GM19467 (cell line): ENCODE measurements around the gene CDK19.
A peak's percentile ranks its signal among the peaks of the same experiment; 100 is the strongest.

Experiments used
- ATAC-seq: cut with Tn5 transposase; IDR thresholded peaks from one replicate; pipeline ENCODE4 v1.9.1; 2021; ENCODE audit warnings: mild to moderate bottlenecking, moderate library complexity; ENCODE audit not compliant: unreplicated experiment

Gene CDK19

GRCh38 chr6:110708295-110708950, 106.8 kb downstream of the CDK19 start:
- no peak for ATAC-seq

GRCh38 chr6:110705543-110705942, 109.7 kb downstream of the CDK19 start:
- no peak for ATAC-seq

GRCh38 chr6:110703906-110704594, 111.2 kb downstream of the CDK19 start:
- no peak for ATAC-seq

GRCh38 chr6:110703010-110703905, 112.0 kb downstream of the CDK19 start:
- no peak for ATAC-seq

- no peak for ATAC-seq
These were observed 115.5 kb downstream of the CDK19 start for GRCh38 chr6:110699780-110700179.

GRCh38 chr6:110693994-110694393, 121.3 kb downstream of the CDK19 start:
- ATAC-seq, result no peak

- no peak for ATAC-seq
These were observed 122.0 kb downstream of the CDK19 start for GRCh38 chr6:110693296-110693695.

GRCh38 chr6:110690916-110691315, 124.4 kb downstream of the CDK19 start:
- ATAC-seq, result no peak

GRCh38 chr6:110690106-110690654, 125.1 kb downstream of the CDK19 start:
- no peak for ATAC-seq

- no peak for ATAC-seq
These were observed 125.9 kb downstream of the CDK19 start for GRCh38 chr6:110689275-110689935.

GRCh38 chr6:110688661-110689268, 126.5 kb downstream of the CDK19 start:
- no peak for ATAC-seq

- ATAC-seq, result no peak
These were observed 127.9 kb downstream of the CDK19 start for GRCh38 chr6:110687326-110687725.

- no peak for ATAC-seq
These were observed 132.0 kb downstream of the CDK19 start for GRCh38 chr6:110683241-110683640.

- peak; percentile 93 for ATAC-seq
These were observed 132.8 kb downstream of the CDK19 start for GRCh38 chr6:110682460-110682853.

GRCh38 chr6:110681543-110682459, 133.5 kb downstream of the CDK19 start:
- no peak for ATAC-seq

- no peak for ATAC-seq
These were observed 138.9 kb downstream of the CDK19 start for GRCh38 chr6:110676396-110676795.

- no peak for ATAC-seq
These were observed 141.2 kb downstream of the CDK19 start for GRCh38 chr6:110674096-110674495.

GRCh38 chr6:110672122-110672521, 143.1 kb downstream of the CDK19 start:
- no peak for ATAC-seq

GRCh38 chr6:110671447-110671846, 143.8 kb downstream of the CDK19 start:
- ATAC-seq, result no peak
